H1 (cell line): ENCODE measurements around the gene NAV2. TPM values are rescaled to one million over a fixed set of nuclear protein-coding genes. Genes with fewer than 3 reads are reported as not detected.

Experiments
- CTCF ChIA-PET: fragments of 300-600 bp; sonication (Branson Sonifier 250); formaldehyde crosslinking; loops from one replicate; lab custom pipeline; 2021; ENCODE audit not compliant: partially characterized antibody; lab: Charles Lee
- POLR2A ChIA-PET: fragments of 300-600 bp; sonication (Branson Sonifier 250); formaldehyde crosslinking; loops from one replicate; lab custom pipeline; 2021; ENCODE audit warnings: inconsistent platforms; ENCODE audit not compliant: partially characterized antibody; lab: Charles Lee
- DNase-seq, 2 experiments: peaks; one replicate each; pipeline versions ENCODE4 v3.0.0 to v3.0.0-alpha.2; 2010 to 2022; ENCODE audit warnings: low spot score in 2 of 2, low read depth in 1 of 2, mixed read lengths in 1 of 2
- FAIRE-seq: peaks from 2 replicates; lab custom pipeline; 2011; peaks lifted over from hg19 to GRCh38; lab: Jason Lieb, UNC
- H2AFZ ChIP-seq: 2 replicates; pipeline ENCODE4 v1.8.1; 2012; ENCODE audit warnings: low read length, inconsistent platforms
- H2AK5ac ChIP-seq: 2 replicates; pipeline ENCODE4 v1.6.1; 2013; ENCODE audit warnings: low read depth, low read length
- H2BK120ac ChIP-seq: replicated peaks from 2 replicates; pipeline ENCODE3; 2013; ENCODE audit warnings: low read depth, low read length, inconsistent platforms
- H2BK12ac ChIP-seq: 2 replicates; pipeline ENCODE4 v1.6.1; 2013; ENCODE audit warnings: low read depth, low read length
- H2BK15ac ChIP-seq: 2 replicates; pipeline ENCODE4 v1.6.1; 2013; ENCODE audit warnings: low read length
- H2BK20ac ChIP-seq: 2 replicates; pipeline ENCODE4 v1.6.1; 2013; ENCODE audit warnings: low read length
- H2BK5ac ChIP-seq: 2 replicates; pipeline ENCODE4 v1.6.1; 2013; ENCODE audit warnings: low read depth, low read length
- H3K14ac ChIP-seq: 2 replicates; pipeline ENCODE4 v1.6.1; 2013; ENCODE audit warnings: inconsistent platforms; ENCODE audit not compliant: insufficient read length
- H3K18ac ChIP-seq: 2 replicates; pipeline ENCODE4 v1.6.1; 2013; ENCODE audit warnings: low read length; ENCODE audit errors: extremely low read depth
- H3K23ac ChIP-seq: 2 replicates; pipeline ENCODE4 v1.6.1; 2013; ENCODE audit warnings: inconsistent platforms; ENCODE audit not compliant: insufficient read length
- H3K23me2 ChIP-seq: 2 replicates; pipeline ENCODE4 v1.6.1; 2013; ENCODE audit warnings: low read depth, low read length
- H3K27ac ChIP-seq: 2 replicates; pipeline ENCODE4 v1.6.1; 2011; ENCODE audit warnings: low read depth, low read length, inconsistent platforms
- H3K27me3 ChIP-seq, 4 experiments: replicated peaks in 1 of 4; 1 replicate in 1 of 4; 2 replicates in 3 of 4; pipeline versions ENCODE4 v1.6.1 to v1.8.1; 2011 to 2013; ENCODE audit warnings: low read length in 3 of 4, mild to moderate bottlenecking in 3 of 4, inconsistent platforms in 2 of 4, mixed read lengths in 2 of 4, moderate library complexity in 1 of 4; ENCODE audit not compliant: control insufficient read depth in 3 of 4, insufficient read depth in 3 of 4; ENCODE audit errors: extremely low read depth in 1 of 4
- H3K36me3 ChIP-seq, 4 experiments: 2 replicates each; pipeline versions ENCODE4 v1.6.1 to v1.8.1; 2011 to 2013; ENCODE audit warnings: mild to moderate bottlenecking in 4 of 4, low read length in 3 of 4, moderate library complexity in 2 of 4, control low read depth in 1 of 4, inconsistent platforms in 1 of 4; ENCODE audit not compliant: insufficient read depth in 4 of 4, control insufficient read depth in 2 of 4
- H3K4ac ChIP-seq: replicated peaks from 2 replicates; pipeline ENCODE3; 2013; ENCODE audit warnings: low read length, low read depth, mixed read lengths, inconsistent platforms; ENCODE audit not compliant: insufficient read length
- H3K4me1 ChIP-seq, 4 experiments: replicated peaks in 1 of 4; 1 replicate in 1 of 4; 2 replicates in 3 of 4; pipeline versions ENCODE4 v1.6.1 to v1.8.1; 2011 to 2013; ENCODE audit warnings: low read length in 3 of 4, inconsistent platforms in 2 of 4, mixed read lengths in 1 of 4; ENCODE audit not compliant: insufficient read depth in 4 of 4, control insufficient read depth in 3 of 4
- H3K4me2 ChIP-seq, 2 experiments: 2 replicates each; pipeline versions ENCODE4 v1.6.1 to v1.8.1; 2011 to 2013; ENCODE audit warnings: low read depth in 2 of 2, low read length in 2 of 2, control low read depth in 1 of 2, inconsistent platforms in 1 of 2, mild to moderate bottlenecking in 1 of 2; ENCODE audit not compliant: insufficient read depth in 1 of 2
- H3K4me3 ChIP-seq, 4 experiments: fragments of 200-600, 300-600 bp in 1 of 4; sonication (generic), shearing (Covaris generic), sonication (Bioruptor Twin) in 1 of 4; 2 replicates each; pipeline versions ENCODE4 v1.5.1 to v1.8.1; 2011 to 2016; ENCODE audit warnings: low read length in 4 of 4, low read depth in 3 of 4, control low read depth in 2 of 4, inconsistent platforms in 2 of 4, mild to moderate bottlenecking in 2 of 4, mixed read lengths in 1 of 4, moderate library complexity in 1 of 4; ENCODE audit not compliant: insufficient read depth in 2 of 4; ENCODE audit errors: extremely low read depth in 1 of 4
- H3K56ac ChIP-seq: replicated peaks from 2 replicates; pipeline ENCODE3; 2013; ENCODE audit warnings: low read depth, mild to moderate bottlenecking, mixed read lengths, low read length, inconsistent platforms; ENCODE audit not compliant: insufficient read length
- H3K79me1 ChIP-seq: 2 replicates; pipeline ENCODE4 v1.6.1; 2013; ENCODE audit warnings: low read depth, low read length, control low read depth
- H3K79me2 ChIP-seq, 2 experiments: 2 replicates each; pipeline versions ENCODE4 v1.6.1 to v1.8.1; 2012 to 2013; ENCODE audit warnings: low read length in 2 of 2, mild to moderate bottlenecking in 2 of 2, inconsistent platforms in 1 of 2; ENCODE audit not compliant: insufficient read depth in 2 of 2, control insufficient read depth in 1 of 2
- H3K9ac ChIP-seq, 4 experiments: replicated peaks in 1 of 4; 1 replicate in 1 of 4; 2 replicates in 3 of 4; pipeline versions ENCODE4 v1.6.1 to v1.8.1; 2011 to 2013; ENCODE audit warnings: low read depth in 3 of 4, low read length in 3 of 4, control low read depth in 2 of 4, mild to moderate bottlenecking in 2 of 4, moderate library complexity in 2 of 4, inconsistent platforms in 1 of 4; ENCODE audit errors: extremely low read depth in 1 of 4
- H3K9me3 ChIP-seq, 2 experiments: 2 replicates each; pipeline versions ENCODE4 v1.6.1 to v1.8.1; 2012 to 2013; ENCODE audit warnings: mild to moderate bottlenecking in 2 of 2, moderate library complexity in 2 of 2, control low read depth in 1 of 2, inconsistent platforms in 1 of 2, low read depth in 1 of 2, low read length in 1 of 2, mixed read lengths in 1 of 2; ENCODE audit not compliant: insufficient read depth in 2 of 2
- H4K20me1 ChIP-seq, 2 experiments: replicated peaks in 1 of 2; 2 replicates each; pipeline versions ENCODE3 to v1.8.1; 2011 to 2013; ENCODE audit warnings: inconsistent platforms in 2 of 2, low read length in 2 of 2, mild to moderate bottlenecking in 1 of 2; ENCODE audit not compliant: insufficient read depth in 2 of 2, control insufficient read depth in 1 of 2
- H4K5ac ChIP-seq: 2 replicates; pipeline ENCODE4 v1.6.1; 2013; ENCODE audit warnings: low read length, low read depth, mixed read lengths, inconsistent platforms; ENCODE audit not compliant: insufficient read length
- H4K8ac ChIP-seq: 2 replicates; pipeline ENCODE4 v1.8.0; 2013; ENCODE audit warnings: mild to moderate bottlenecking, moderate library complexity, low read length, inconsistent platforms; ENCODE audit not compliant: insufficient read depth; ENCODE audit errors: extremely low read depth
- H4K91ac ChIP-seq: replicated peaks from 2 replicates; pipeline ENCODE3; 2013; ENCODE audit warnings: low read length, mixed read lengths, inconsistent platforms; ENCODE audit not compliant: insufficient read length
- BACH1 ChIP-seq: IDR thresholded peaks from 2 replicates; pipeline ENCODE4 v1.6.1; 2012; ENCODE audit warnings: low read length, improper control_type of control experiment
- E2F6 ChIP-seq: IDR thresholded peaks from 2 replicates; pipeline ENCODE4 v1.6.1; 2012; ENCODE audit warnings: inconsistent platforms
- EP300 ChIP-seq, 2 experiments: IDR thresholded peaks; 1 replicate in 1 of 2; 2 replicates in 1 of 2; pipeline ENCODE4 v1.6.1; 2011 to 2012; ENCODE audit warnings: low read depth in 2 of 2, low read length in 2 of 2, mild to moderate bottlenecking in 2 of 2, borderline replicate concordance in 1 of 2, inconsistent platforms in 1 of 2, moderate library complexity in 1 of 2
- JUND ChIP-seq: IDR thresholded peaks from 2 replicates; pipeline ENCODE4 v1.6.1; 2011; ENCODE audit warnings: mild to moderate bottlenecking, improper control_type of control experiment, low read length
- KDM1A ChIP-seq: fragments of 200-600, 300-600 bp; sonication (generic); IDR thresholded peaks from 2 replicates; pipeline ENCODE4 v1.7.1; 2016; ENCODE audit warnings: mild to moderate bottlenecking, low read length, borderline replicate concordance
- MAX ChIP-seq: IDR thresholded peaks from 2 replicates; pipeline ENCODE4 v1.6.1; 2012; ENCODE audit warnings: inconsistent platforms
- WGBS, 2 experiments: shearing (Covaris generic) in 1 of 2; methylation state at CpG; one replicate each; pipeline versions ENCODE4 v1.1.6 to v1.1.7; 2013 to 2015; ENCODE audit warnings: low lambda C conversion rate in 2 of 2, mixed read lengths in 2 of 2, inconsistent platforms in 1 of 2, low coverage in 1 of 2, missing lambda C conversion rate in 1 of 2; ENCODE audit not compliant: insufficient replicate concordance in 2 of 2, insufficient coverage in 1 of 2, insufficient read length in 1 of 2; ENCODE audit errors: extremely low coverage in 1 of 2, missing lambda C conversion rate in 1 of 2; 5-methylcytosine and 5-hydroxymethylcytosine counted together
- polyA plus RNA-seq, 7 experiments: library from polyadenylated mRNA; depleted of rRNA in 3 of 7; stranded (reverse) in 5 of 7; unstranded in 2 of 7; fragments of >200 nt in 5 of 7; fragments of 200-250 nt in 2 of 7; gene quantifications; 1 replicate in 5 of 7; 2 replicates in 1 of 7; 4 replicates in 1 of 7; pipeline versions ENCODE4 v1.2.1 to v1.2.3, GENCODE V29; 2011 to 2013; ENCODE audit warnings: missing spikeins in 2 of 7, mixed read lengths in 2 of 7
- total RNA-seq: library from RNA; stranded (reverse); fragmentation: NEBNext Ultra II Directional; extraction: Animal tissue kit (Norgen Biotek cat#: 25700); gene quantifications from 2 replicates; pipeline ENCODE4 v1.2.1, GENCODE V29; 2021
- TF ChIP-seq, protein P1 (sequence below): IDR thresholded peaks from 2 replicates; pipeline ENCODE4 v1.6.1; 2011; ENCODE audit warnings: low read length, improper control_type of control experiment

NAV2 gene
- total and polyA plus RNA-seq, 2 of the 8 experiments (the other 6 are each of a cell fraction or from before 2014, with no cell fraction given), result 35.6 to 73.6 TPM

GRCh38 chr11:19679952-19680828 is 32.4 kb upstream of the NAV2 start:
- no peak for FAIRE-seq
- Histone ChIP-seq H2AK5ac (no peak overlapping the region), H2BK15ac (peak overlapping the region; percentile 77; the same call in 1 of the 2 replicates), H2BK12ac (0 out of 2 replicates have a peak overlapping the region, but pooled peaks have one; percentile 29), H3K18ac (no peak overlapping the region), H3K79me1 (no peaks in the 10 kb centered on the region), H3K56ac (no peak overlapping the region), H2BK120ac (no peak overlapping the region), H3K4me2 (peak overlapping the region in 1 of 2 experiments; percentile 32; a peak in 3 of 4 replicates), H2BK20ac (0 out of 2 replicates have a peak overlapping the region, but pooled peaks have one; percentile 13), H3K27me3 (peaks cover 0 to 2% (median 0%) of the 10 kb centered on the region in 4 experiments; a peak in 2 of 7 replicates), H3K9me3 (no peaks in the 10 kb centered on the region), H4K8ac (no peak overlapping the region), H3K9ac (no peak overlapping the region), H3K4me3 (no peak overlapping the region), H3K27ac (no peak overlapping the region), H4K91ac (no peak overlapping the region), H2AFZ (peak overlapping the region; percentile 93), H3K14ac (no peak overlapping the region), H2BK5ac (no peak overlapping the region; the same call in 1 of the 2 replicates), H3K79me2 (no peaks in the 10 kb centered on the region), H3K23ac (no peak overlapping the region), H4K20me1 (no peaks in the 10 kb centered on the region), H3K4ac (no peak overlapping the region)
- ChIA-PET POLR2A (interaction anchor here (1.6 kb wide), 1 partner anchor 11 kb away, joined by 3 read pairs; no protein-coding TSS in a partner anchor), CTCF (interaction anchor here (1.0 to 1.3 kb wide), 3 partner anchors 21 to 120 kb away, joined by 3 to 6 read pairs (median 4); no protein-coding TSS in a partner anchor)
- DNase-seq, result peak; percentile 39 to 56
- TF ChIP-seq BACH1, result no peak
- TF ChIP-seq, protein P1, sequence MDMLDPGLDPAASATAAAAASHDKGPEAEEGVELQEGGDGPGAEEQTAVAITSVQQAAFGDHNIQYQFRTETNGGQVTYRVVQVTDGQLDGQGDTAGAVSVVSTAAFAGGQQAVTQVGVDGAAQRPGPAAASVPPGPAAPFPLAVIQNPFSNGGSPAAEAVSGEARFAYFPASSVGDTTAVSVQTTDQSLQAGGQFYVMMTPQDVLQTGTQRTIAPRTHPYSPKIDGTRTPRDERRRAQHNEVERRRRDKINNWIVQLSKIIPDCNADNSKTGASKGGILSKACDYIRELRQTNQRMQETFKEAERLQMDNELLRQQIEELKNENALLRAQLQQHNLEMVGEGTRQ, result no peak
- TF ChIP-seq EP300 (IDR thresholded peaks at IDR 0.05; ENCODE audit: borderline replicate concordance in 1 of 2, low read depth in 2 of 2, low read length in 2 of 2), result peak in 1 of 2 experiments; percentile 80; a peak in 2 of 3 replicates
- TF ChIP-seq JUND, result peak; percentile 61
- peak; percentile 49; the same call in 1 of the 2 replicates for TF ChIP-seq E2F6
- TF ChIP-seq KDM1A, result peak; percentile 76; the same call in 1 of the 2 replicates
- TF ChIP-seq MAX, result peak; percentile 35; the same call in 1 of the 2 replicates
- TF ChIP-seq, all 59 proteins: peak for 5
- no peaks in the 10 kb centered on the region for H3K36me3 ChIP-seq
- 50% methylated on average over 12 of the region's 12 CpGs; no CpG with 5 or more reads in 1 of the 2 experiments for WGBS, 2 experiments
- no peaks in the 10 kb centered on the region for H3K23me2 ChIP-seq
- peaks cover 3 to 13% (median 8%) of the 10 kb centered on the region in 4 experiments; a peak in 5 of 7 replicates for H3K4me1 ChIP-seq
- H4K5ac ChIP-seq, result no peak overlapping the region
